GM12865 (cell line): ENCODE measurements around the gene SNAP25.

ENCODE experiments used
- DNase-seq: peaks from one replicate; pipeline ENCODE4 v3.0.0; 2010; ENCODE audit warnings: low read depth
- H3K4me3 ChIP-seq: 2 replicates; pipeline ENCODE4 v1.5.1; 2011; ENCODE audit warnings: mild to moderate bottlenecking, low read depth, low read length, control low read depth
- CTCF ChIP-seq: IDR thresholded peaks from 2 replicates; pipeline ENCODE4 v1.5.1; 2011; ENCODE audit warnings: low read length, control low read depth, low read depth, inconsistent platforms; ENCODE audit not compliant: insufficient read depth; ENCODE audit errors: missing control alignments

The SNAP25 gene

DNA sequence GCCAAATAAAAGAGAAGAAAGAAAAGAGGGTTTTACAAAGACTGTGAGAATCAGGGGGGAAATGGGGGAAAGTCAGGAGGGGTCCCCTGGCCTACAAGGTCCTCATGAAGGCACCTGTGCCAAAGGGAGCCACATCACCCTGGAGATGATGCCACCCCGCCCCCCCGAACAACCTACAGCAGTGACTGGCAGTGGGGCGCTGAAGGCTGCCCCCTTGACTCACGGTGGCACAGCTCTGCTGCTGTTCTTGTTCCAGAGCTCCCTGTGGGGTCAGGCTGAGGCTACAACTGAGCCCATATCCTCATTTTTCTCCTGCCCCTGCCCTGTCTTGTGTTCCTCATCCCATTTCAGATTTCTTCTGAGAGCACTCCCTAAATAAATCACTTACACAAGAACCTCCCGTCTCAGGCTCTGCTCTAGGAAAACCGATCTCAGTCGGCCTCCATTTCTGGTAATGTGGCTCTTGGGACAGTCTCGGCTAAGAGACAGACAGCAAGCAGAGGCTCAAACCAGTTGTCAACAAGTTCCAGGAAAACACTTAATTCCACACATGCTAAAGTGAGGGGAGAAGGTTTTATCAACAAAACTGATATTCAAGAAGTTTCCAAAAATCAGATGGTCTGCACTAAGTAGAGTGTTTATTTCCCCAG is 105.7 kb downstream of the SNAP25 start:
- H3K4me3 ChIP-seq, result no peak overlapping the region
- no peak for DNase-seq
- TF ChIP-seq CTCF, result no peak

DNA sequence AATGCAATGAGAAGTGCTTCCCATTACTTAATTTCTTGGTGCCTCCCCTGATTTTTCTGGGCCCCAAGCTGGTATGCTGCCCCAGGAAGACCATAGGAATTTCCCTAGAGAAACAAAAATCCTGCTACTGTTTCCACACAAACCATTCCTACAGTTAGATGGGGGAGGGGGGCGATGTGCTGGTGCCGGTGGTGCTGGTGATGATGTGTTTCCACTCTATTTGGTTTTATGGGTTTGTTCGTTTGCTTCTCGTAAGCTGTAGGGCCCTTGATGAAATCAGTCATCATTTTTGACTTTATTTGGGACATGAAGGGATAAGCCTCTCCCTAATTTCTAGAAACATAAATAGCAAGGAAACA is 110.2 kb downstream of the SNAP25 start:
- H3K4me3 ChIP-seq, result no peak overlapping the region
- no peak for TF ChIP-seq CTCF
- no peak for DNase-seq

- no peak for TF ChIP-seq CTCF
- DNase-seq, result no peak
- no peak overlapping the region for H3K4me3 ChIP-seq
Measured at GRCh38 chr20:10329387-10330005, 110.9 kb downstream of the SNAP25 start.

GRCh38 chr20:10330071-10330470 is 111.4 kb downstream of the SNAP25 start:
- no peak overlapping the region for H3K4me3 ChIP-seq
- no peak for TF ChIP-seq CTCF
- DNase-seq, result no peak

GRCh38 chr20:10332656-10333415 is 114.2 kb downstream of the SNAP25 start:
- no peak for DNase-seq
- no peak overlapping the region for H3K4me3 ChIP-seq
- TF ChIP-seq CTCF, result no peak

- TF ChIP-seq CTCF, result no peak
- DNase-seq, result no peak
- H3K4me3 ChIP-seq, result no peak overlapping the region
Measured at GRCh38 chr20:10336959-10337729, 118.5 kb downstream of the SNAP25 start.
